WERI-Rb-1 (cell line): ENCODE measurements around the gene PIK3R2.
A peak's percentile ranks its signal among the peaks of the same experiment; 100 is the strongest.

Source experiments
- DNase-seq: peaks from one replicate; pipeline ENCODE4 v3.0.0-alpha.2; 2020
- H3K27ac ChIP-seq: fragments of 250-450 bp; sonication (Bioruptor Pico); 2 replicates; pipeline ENCODE4 v1.5.1; 2020; ENCODE audit warnings: mild to moderate bottlenecking, moderate library complexity
- H3K27me3 ChIP-seq: fragments of 250-450 bp; sonication (Bioruptor Pico); 2 replicates; pipeline ENCODE4 v1.5.1; 2021; ENCODE audit warnings: mild to moderate bottlenecking, low read depth, moderate library complexity; ENCODE audit not compliant: insufficient read depth, severe bottlenecking
- H3K36me3 ChIP-seq: fragments of 250-450 bp; sonication (Bioruptor Pico); 2 replicates; pipeline ENCODE4 v1.5.1; 2020; ENCODE audit warnings: mild to moderate bottlenecking, moderate library complexity
- H3K4me3 ChIP-seq: 2 replicates; pipeline ENCODE4 v1.5.1; 2011; ENCODE audit warnings: low read depth, mild to moderate bottlenecking, control low read depth, low read length
- H3K9me3 ChIP-seq: fragments of 250-450 bp; sonication (Bioruptor Pico); 2 replicates; pipeline ENCODE4 v1.5.1; 2021; ENCODE audit warnings: mild to moderate bottlenecking, moderate library complexity; ENCODE audit not compliant: severe bottlenecking
- CTCF ChIP-seq: IDR thresholded peaks from 2 replicates; pipeline ENCODE4 v1.5.1; 2011; ENCODE audit warnings: low read depth, mild to moderate bottlenecking, control low read depth, inconsistent platforms, low read length

The PIK3R2 gene

GRCh38 chr19:18193388-18194180 is 40.6 kb downstream of the PIK3R2 start:
- Histone ChIP-seq H3K27me3 (no peaks in the 10 kb centered on the region), H3K9me3 (no peaks in the 10 kb centered on the region), H3K4me3 (peak overlapping the region; percentile 45), H3K36me3 (peaks cover 25% of the 10 kb centered on the region), H3K27ac (peak overlapping the region; percentile 63)
- 0 out of 2 replicates have a peak, but pooled peaks have one; percentile 2 for TF ChIP-seq CTCF
- DNase-seq = no peak

DNA sequence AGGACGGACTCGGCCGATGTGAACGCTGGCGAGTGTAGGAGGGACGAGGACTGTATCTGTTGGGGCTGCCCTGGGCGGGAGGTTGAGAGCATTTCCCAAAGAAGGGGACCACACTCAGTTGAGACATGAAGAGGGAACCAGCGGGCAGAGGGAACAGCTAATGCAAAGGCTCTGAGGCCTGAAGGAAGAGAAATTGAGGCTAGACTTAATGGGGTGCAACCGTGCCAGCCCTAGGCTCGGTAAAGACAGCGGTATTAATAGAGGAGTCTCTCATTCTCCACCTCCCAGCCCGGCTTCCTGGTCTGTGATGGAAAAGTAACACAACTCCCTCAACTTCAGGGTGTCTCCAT is 41.2 kb downstream of the PIK3R2 start:
- DNase-seq = no peak
- Histone ChIP-seq H3K27me3 (no peaks in the 10 kb centered on the region), H3K4me3 (no peak overlapping the region), H3K9me3 (no peaks in the 10 kb centered on the region), H3K27ac (no peak overlapping the region), H3K36me3 (peaks cover 31% of the 10 kb centered on the region)
- TF ChIP-seq CTCF = no peak

GRCh38 chr19:18194554-18195238 is 41.7 kb downstream of the PIK3R2 start:
- no peaks in the 10 kb centered on the region for H3K9me3 ChIP-seq
- H3K27ac ChIP-seq = no peak overlapping the region
- TF ChIP-seq CTCF = no peak
- H3K36me3 ChIP-seq = peaks cover 36% of the 10 kb centered on the region
- no peaks in the 10 kb centered on the region for H3K27me3 ChIP-seq
- H3K4me3 ChIP-seq = no peak overlapping the region
- no peak for DNase-seq

DNA sequence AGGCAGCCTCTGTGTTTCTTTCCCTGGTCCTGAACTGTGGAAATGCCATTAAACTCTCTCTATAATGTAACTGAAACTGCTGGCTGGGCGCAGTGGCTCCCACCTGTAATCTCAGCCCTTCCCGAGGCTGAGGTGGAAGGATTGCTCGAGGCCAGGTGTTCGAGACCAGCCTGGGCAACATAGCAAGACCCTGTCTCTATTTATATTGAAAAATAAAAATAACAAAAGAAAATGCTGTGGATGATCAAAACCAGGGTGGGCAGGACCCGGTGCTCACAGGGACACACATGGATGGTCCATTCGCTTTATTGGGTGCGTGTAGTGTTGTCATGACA is 43.5 kb downstream of the PIK3R2 start:
- no peaks in the 10 kb centered on the region for H3K9me3 ChIP-seq
- H3K36me3 ChIP-seq = peaks cover 44% of the 10 kb centered on the region
- TF ChIP-seq CTCF = no peak
- H3K27me3 ChIP-seq = no peaks in the 10 kb centered on the region
- H3K4me3 ChIP-seq = no peak overlapping the region
- H3K27ac ChIP-seq = no peak overlapping the region
- DNase-seq = no peak

- Histone ChIP-seq H3K4me3 (no peak overlapping the region), H3K36me3 (peaks cover 53% of the 10 kb centered on the region), H3K9me3 (no peaks in the 10 kb centered on the region), H3K27me3 (no peaks in the 10 kb centered on the region), H3K27ac (no peak overlapping the region)
- DNase-seq = no peak
- TF ChIP-seq CTCF = no peak
Observed at GRCh38 chr19:18197306-18197705, 44.3 kb downstream of the PIK3R2 start.

- Histone ChIP-seq H3K36me3 (peaks cover 54% of the 10 kb centered on the region), H3K27ac (no peak overlapping the region), H3K27me3 (no peaks in the 10 kb centered on the region), H3K4me3 (no peak overlapping the region), H3K9me3 (no peaks in the 10 kb centered on the region)
- no peak for DNase-seq
- TF ChIP-seq CTCF = no peak
Observed at GRCh38 chr19:18197941-18198340, 45.0 kb downstream of the PIK3R2 start.
